GM23338 (cell line): ENCODE results near the gene THAP5. TPM values are rescaled to one million over a fixed set of nuclear protein-coding genes. Genes with fewer than 3 reads are reported as not detected.

Experiments
- ATAC-seq: fragments of 200-7000 bp; cut with Tn5 transposase; 3 replicates; pipeline ENCODE4 v1.9.1; 2020
- DNase-seq: peaks from one replicate; pipeline ENCODE4 v3.0.0-alpha.2; 2015; ENCODE audit warnings: low spot score
- H2AFZ ChIP-seq: fragments of 200-600 bp; sonication (generic); 2 replicates; pipeline ENCODE4 v1.8.0; 2016; ENCODE audit warnings: antibody characterized with exemption, mild to moderate bottlenecking, moderate library complexity
- H3F3A ChIP-seq: fragments of 200-600 bp; sonication (generic); replicated peaks from 2 replicates; pipeline ENCODE4 v1.8.0; 2017; ENCODE audit warnings: antibody characterized with exemption, mixed run types, low read depth
- H3K27ac ChIP-seq: fragments of 200-600 bp; sonication (generic); 2 replicates; pipeline ENCODE4 v1.6.1; 2016; ENCODE audit warnings: low read depth
- H3K27me3 ChIP-seq: fragments of 200-600 bp; sonication (generic); 2 replicates; pipeline ENCODE4 v1.8.0; 2016; ENCODE audit warnings: mild to moderate bottlenecking, mixed run types, moderate library complexity; ENCODE audit not compliant: insufficient read depth
- H3K36me3 ChIP-seq: fragments of 200-600 bp; sonication (generic); 2 replicates; pipeline ENCODE4 v1.8.0; 2016; ENCODE audit warnings: mild to moderate bottlenecking; ENCODE audit not compliant: insufficient read depth
- H3K4me1 ChIP-seq: fragments of 200-600 bp; sonication (generic); 2 replicates; pipeline ENCODE4 v1.8.0; 2016; ENCODE audit warnings: mild to moderate bottlenecking, moderate library complexity; ENCODE audit not compliant: insufficient read depth
- H3K4me2 ChIP-seq: fragments of 200-600 bp; sonication (generic); 2 replicates; pipeline ENCODE4 v1.7.1; 2017; ENCODE audit warnings: mixed run types
- H3K4me3 ChIP-seq: fragments of 200-600 bp; sonication (generic); 2 replicates; pipeline ENCODE4 v1.6.1; 2016; ENCODE audit warnings: mixed run types
- H3K79me2 ChIP-seq: fragments of 200-600 bp; sonication (generic); replicated peaks from 2 replicates; pipeline ENCODE4 v1.8.0; 2017; ENCODE audit warnings: mild to moderate bottlenecking; ENCODE audit not compliant: insufficient read depth
- H3K9me2 ChIP-seq: fragments of 200-600 bp; sonication (generic); 2 replicates; pipeline ENCODE4 v1.8.0; 2017; ENCODE audit not compliant: insufficient read depth
- H4K20me1 ChIP-seq: fragments of 200-600 bp; sonication (generic); replicated peaks from 2 replicates; pipeline ENCODE4 v1.8.0; 2017; ENCODE audit warnings: mild to moderate bottlenecking; ENCODE audit not compliant: insufficient read depth
- H3K27ac Mint-ChIP-seq: 2 replicates; pipeline ENCODE4 v1.8.0; 2020; ENCODE audit warnings: inconsistent platforms, mild to moderate bottlenecking, moderate library complexity, mixed read lengths
- H3K27me3 Mint-ChIP-seq: 3 replicates; pipeline ENCODE4 v1.8.0; 2022; ENCODE audit warnings: low read depth, mild to moderate bottlenecking, moderate library complexity, mixed read lengths, inconsistent platforms; ENCODE audit not compliant: insufficient read depth, poor library complexity
- H3K36me3 Mint-ChIP-seq: 3 replicates; pipeline ENCODE4 v1.8.0; 2021; ENCODE audit warnings: low read depth, mild to moderate bottlenecking, inconsistent platforms, moderate library complexity, mixed read lengths
- H3K4me1 Mint-ChIP-seq: 3 replicates; pipeline ENCODE4 v1.8.0; 2020; ENCODE audit warnings: mild to moderate bottlenecking, inconsistent platforms, mixed read lengths
- H3K4me3 Mint-ChIP-seq: 3 replicates; pipeline ENCODE4 v1.8.0; 2021; ENCODE audit warnings: moderate library complexity, mild to moderate bottlenecking, inconsistent platforms, mixed read lengths
- H3K9me3 Mint-ChIP-seq: 3 replicates; pipeline ENCODE4 v1.8.0; 2020; ENCODE audit warnings: moderate library complexity, mild to moderate bottlenecking, inconsistent platforms, mixed read lengths
- CREB1 ChIP-seq: fragments of 250-450 bp; sonication (Bioruptor Pico); IDR thresholded peaks from 2 replicates; pipeline ENCODE4 v1.5.0; 2020; ENCODE audit warnings: low read depth, mild to moderate bottlenecking, moderate library complexity
- JUNB ChIP-seq: IDR thresholded peaks from one replicate; pipeline ENCODE4 v1.6.1; 2016; ENCODE audit warnings: antibody characterized with exemption; ENCODE audit not compliant: unreplicated experiment
- NANOG ChIP-seq: IDR thresholded peaks from 2 replicates; pipeline ENCODE4 v1.6.1; 2016; ENCODE audit warnings: antibody characterized with exemption, borderline replicate concordance
- POLR2AphosphoS5 ChIP-seq: IDR thresholded peaks from 2 replicates; pipeline ENCODE4 v1.6.1; 2016; ENCODE audit warnings: antibody characterized with exemption, low read depth
- STAT1 ChIP-seq: IDR thresholded peaks from one replicate; pipeline ENCODE4 v1.6.1; 2016; ENCODE audit warnings: antibody characterized with exemption; ENCODE audit not compliant: unreplicated experiment
- ZNF114 ChIP-seq: fragments of 250-450 bp; sonication (Bioruptor Pico); IDR thresholded peaks from 2 replicates; pipeline ENCODE4 v1.5.0; 2020; ENCODE audit warnings: mild to moderate bottlenecking, moderate library complexity
- ZNF331 ChIP-seq: fragments of 250-450 bp; sonication (Bioruptor Pico); IDR thresholded peaks from 2 replicates; pipeline ENCODE4 v1.5.0; 2020; ENCODE audit warnings: low read depth, mild to moderate bottlenecking, moderate library complexity
- ZNF462 ChIP-seq: fragments of 250-450 bp; sonication (Bioruptor Pico); IDR thresholded peaks from 2 replicates; pipeline ENCODE4 v1.5.0; 2020; ENCODE audit warnings: mild to moderate bottlenecking, moderate library complexity
- long read RNA-seq: library from polyadenylated mRNA; unstranded; transcript quantifications from one replicate; pipeline ENCODE4 v2.0.0, GENCODE V29; 2020; ENCODE audit not compliant: unreplicated experiment
- polyA plus RNA-seq: library from polyadenylated mRNA; unstranded; fragments of >200 nt; fragmentation: Nextera tagmentation; extraction: Ambion mirVana; gene quantifications from 2 replicates; pipeline ENCODE4 v1.2.1, GENCODE V29; 2016
- total RNA-seq: library from RNA; depleted of rRNA; stranded (reverse); fragments of >200 nt; shearing (Covaris generic); gene quantifications from 2 replicates; pipeline ENCODE4 v1.2.3, GENCODE V29; 2014; rRNA removed
- TF ChIP-seq, protein P1 (sequence below): IDR thresholded peaks from 2 replicates; pipeline ENCODE4 v1.6.1; 2016; ENCODE audit warnings: antibody characterized with exemption

Gene THAP5
- 32.3 and 36.0 TPM in 2 replicates for total RNA-seq
- polyA plus RNA-seq = 15.2 and 18.2 TPM in 2 replicates
- long read RNA-seq, transcript THAP5-207 (2 exons, 1,051 nt) = major isoform, 7 of 16 reads
- long read RNA-seq, partial matches to known transcripts = 0 of 16 reads
- long read RNA-seq, other reads (novel, unspliced or antisense) = 6 of 16 reads

GRCh38 chr7:108569381-108570145, at the start of gene THAP5, which contains the start of gene DNAJB9:
TSS of gene THAP5 (minus strand) at chr7:108569706. CDS start at chr7:108569569, 137 bp downstream.
TSS of gene DNAJB9 (plus strand) at chr7:108569874. CDS start at chr7:108571727, 1,853 bp downstream.
- ATAC-seq (peak; percentile 95), DNase-seq (peak; percentile 99)
- H3F3A ChIP-seq = no peaks in the 10 kb centered on the region
- 0 out of 2 replicates have a peak, but pooled peaks cover 10% of the 10 kb centered on the region for H4K20me1 ChIP-seq
- peaks cover 20% of the 10 kb centered on the region for H3K4me1 ChIP-seq
- H3K9me3 Mint-ChIP-seq = no peaks in the 10 kb centered on the region; the same call in 2 of the 3 replicates
- H3K4me3 Mint-ChIP-seq = peak within 1 kb of the TSS; percentile 94
- peaks cover 13% of the 10 kb centered on the region for H3K36me3 ChIP-seq
- peak within 1 kb of the TSS; percentile 66 for H3K4me3 ChIP-seq
- H3K27me3 Mint-ChIP-seq = peaks cover 4% of the 10 kb centered on the region
- peak within 1 kb of the TSS; percentile 98 for H3K27ac Mint-ChIP-seq
- H3K9me2 ChIP-seq = no peaks in the 10 kb centered on the region
- H3K27ac ChIP-seq = peak within 1 kb of the TSS; percentile 93
- H2AFZ ChIP-seq = peak within 1 kb of the TSS; percentile 30; the same call in 1 of the 2 replicates
- peak within 1 kb of the TSS; percentile 89 for H3K4me2 ChIP-seq
- peaks cover 19% of the 10 kb centered on the region; the same call in 2 of the 3 replicates for H3K4me1 Mint-ChIP-seq
- peaks cover 74% of the 10 kb centered on the region for H3K79me2 ChIP-seq
- peaks cover 27% of the 10 kb centered on the region; the same call in 2 of the 3 replicates for H3K36me3 Mint-ChIP-seq
- H3K27me3 ChIP-seq = no peaks in the 10 kb centered on the region
- TF ChIP-seq CREB1 (peak; percentile 89), ZNF462 (CRISPR knock-in tag) (no peak), STAT1 (no peak), JUNB (no peak), NANOG (no peak), POLR2AphosphoS5 (peak; percentile 96), ZNF331 (CRISPR knock-in tag) (0 out of 2 replicates have a peak, but pooled peaks have one; percentile 17), ZNF114 (no peak)
- TF ChIP-seq, protein P1, sequence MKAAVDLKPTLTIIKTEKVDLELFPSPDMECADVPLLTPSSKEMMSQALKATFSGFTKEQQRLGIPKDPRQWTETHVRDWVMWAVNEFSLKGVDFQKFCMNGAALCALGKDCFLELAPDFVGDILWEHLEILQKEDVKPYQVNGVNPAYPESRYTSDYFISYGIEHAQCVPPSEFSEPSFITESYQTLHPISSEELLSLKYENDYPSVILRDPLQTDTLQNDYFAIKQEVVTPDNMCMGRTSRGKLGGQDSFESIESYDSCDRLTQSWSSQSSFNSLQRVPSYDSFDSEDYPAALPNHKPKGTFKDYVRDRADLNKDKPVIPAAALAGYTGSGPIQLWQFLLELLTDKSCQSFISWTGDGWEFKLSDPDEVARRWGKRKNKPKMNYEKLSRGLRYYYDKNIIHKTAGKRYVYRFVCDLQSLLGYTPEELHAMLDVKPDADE = peak; percentile 60; the same call in 1 of the 2 replicates
